GM15510 (cell line): Measurements from ENCODE around the gene RABEP2.
A peak's percentile ranks its signal among the peaks of the same experiment; 100 is the strongest.

ENCODE experiments used
- POLR2A ChIP-seq: IDR thresholded peaks from 3 replicates; pipeline ENCODE4 v1.6.1; 2011; ENCODE audit warnings: borderline replicate concordance; ENCODE audit not compliant: insufficient read length; ENCODE audit errors: extremely low read depth

Gene RABEP2

DNA sequence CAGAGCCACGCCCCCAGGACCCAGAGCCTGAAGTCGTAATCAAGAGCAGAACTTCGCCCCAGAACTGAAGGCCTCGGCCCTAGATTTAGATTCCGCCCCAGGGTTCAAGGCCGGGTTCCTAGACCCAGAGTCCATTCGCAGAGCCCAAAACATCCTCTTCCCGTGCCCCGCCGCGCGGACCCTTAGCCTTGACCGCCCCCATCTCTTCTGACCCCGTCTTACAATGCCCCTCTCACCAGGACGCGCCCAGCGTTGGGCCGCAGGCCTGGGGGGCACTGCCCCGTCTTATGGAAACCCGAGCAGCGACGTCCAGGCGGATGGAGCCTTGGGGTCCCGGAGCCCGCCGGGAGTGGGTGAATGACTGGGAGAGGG, 11.7 kb upstream of the RABEP2 start:
- TF ChIP-seq POLR2A, result no peak

DNA sequence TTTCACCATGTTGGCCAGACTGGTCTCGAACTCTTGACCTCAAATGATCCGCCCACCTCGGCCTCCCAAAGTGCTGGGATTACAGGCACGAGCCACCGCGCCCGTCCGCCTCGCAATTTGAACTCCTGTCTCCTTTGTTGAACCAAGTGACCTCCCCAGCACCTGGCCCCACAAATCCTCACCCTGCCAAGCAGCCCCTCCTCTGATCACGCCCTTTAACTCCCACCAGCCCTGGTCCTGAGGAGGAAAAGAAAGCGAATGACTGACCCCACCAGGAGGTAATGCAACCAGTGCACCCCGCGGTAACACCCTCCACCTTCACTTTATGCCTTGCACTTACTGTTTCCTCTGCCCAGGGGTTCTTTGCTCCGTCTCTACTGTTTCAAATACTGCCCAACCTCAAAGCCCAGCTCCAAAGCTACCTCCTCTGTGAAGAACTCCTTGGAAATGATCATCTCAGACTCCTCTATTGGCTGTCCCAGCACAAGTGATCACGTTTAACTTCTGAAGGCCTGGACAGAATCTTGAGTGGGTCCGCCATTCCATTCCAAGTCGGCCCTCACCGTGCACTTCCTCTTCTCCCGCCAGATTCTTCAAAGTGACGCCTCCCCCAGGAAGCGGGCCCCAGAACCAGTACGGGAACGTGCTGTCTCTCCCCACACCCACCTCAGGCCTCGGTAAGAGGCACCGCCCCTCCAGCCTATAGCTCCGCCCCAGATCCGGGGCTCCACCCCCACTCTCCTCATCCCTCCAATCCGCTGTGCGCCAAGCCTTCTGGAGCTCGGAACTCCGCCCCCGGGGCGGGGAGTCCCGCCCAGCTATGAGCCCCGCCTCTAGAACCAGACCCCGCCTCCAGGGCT, 11.1 kb upstream of the RABEP2 start:
- peak; percentile 9 for TF ChIP-seq POLR2A

DNA sequence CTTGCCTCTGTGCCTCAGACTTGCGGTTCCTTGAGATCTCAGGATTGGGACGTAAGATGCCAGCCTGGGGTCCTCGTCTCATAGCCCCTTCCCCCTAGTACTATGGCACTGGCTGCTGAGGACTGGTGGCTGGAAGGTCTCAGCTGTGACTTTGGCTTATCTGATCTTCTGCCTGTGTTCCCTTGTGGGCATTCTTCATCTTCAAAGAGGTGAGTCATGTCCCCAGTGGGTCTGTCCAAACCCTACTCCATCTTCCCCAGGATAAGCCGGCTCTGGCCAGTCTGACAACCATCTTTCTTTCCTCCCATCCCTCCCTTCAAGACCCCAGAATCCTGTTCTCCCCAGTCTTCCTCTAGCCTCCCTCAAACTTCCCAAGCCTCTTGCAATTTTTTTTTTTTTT, 10.3 kb upstream of the RABEP2 start:
- no peak for TF ChIP-seq POLR2A

DNA sequence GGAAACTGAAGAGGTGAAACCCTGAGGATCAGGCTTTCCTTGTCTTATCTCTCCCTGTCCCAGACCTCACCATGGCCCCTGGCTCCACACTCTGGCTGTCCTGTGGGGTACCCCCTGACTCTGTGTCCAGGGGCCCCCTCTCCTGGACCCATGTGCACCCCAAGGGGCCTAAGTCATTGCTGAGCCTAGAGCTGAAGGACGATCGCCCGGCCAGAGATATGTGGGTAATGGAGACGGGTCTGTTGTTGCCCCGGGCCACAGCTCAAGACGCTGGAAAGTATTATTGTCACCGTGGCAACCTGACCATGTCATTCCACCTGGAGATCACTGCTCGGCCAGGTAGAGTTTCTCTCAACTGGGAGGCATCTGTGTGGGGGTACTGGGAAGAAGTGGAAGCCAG, 8.1 kb upstream of the RABEP2 start:
- no peak for TF ChIP-seq POLR2A

DNA sequence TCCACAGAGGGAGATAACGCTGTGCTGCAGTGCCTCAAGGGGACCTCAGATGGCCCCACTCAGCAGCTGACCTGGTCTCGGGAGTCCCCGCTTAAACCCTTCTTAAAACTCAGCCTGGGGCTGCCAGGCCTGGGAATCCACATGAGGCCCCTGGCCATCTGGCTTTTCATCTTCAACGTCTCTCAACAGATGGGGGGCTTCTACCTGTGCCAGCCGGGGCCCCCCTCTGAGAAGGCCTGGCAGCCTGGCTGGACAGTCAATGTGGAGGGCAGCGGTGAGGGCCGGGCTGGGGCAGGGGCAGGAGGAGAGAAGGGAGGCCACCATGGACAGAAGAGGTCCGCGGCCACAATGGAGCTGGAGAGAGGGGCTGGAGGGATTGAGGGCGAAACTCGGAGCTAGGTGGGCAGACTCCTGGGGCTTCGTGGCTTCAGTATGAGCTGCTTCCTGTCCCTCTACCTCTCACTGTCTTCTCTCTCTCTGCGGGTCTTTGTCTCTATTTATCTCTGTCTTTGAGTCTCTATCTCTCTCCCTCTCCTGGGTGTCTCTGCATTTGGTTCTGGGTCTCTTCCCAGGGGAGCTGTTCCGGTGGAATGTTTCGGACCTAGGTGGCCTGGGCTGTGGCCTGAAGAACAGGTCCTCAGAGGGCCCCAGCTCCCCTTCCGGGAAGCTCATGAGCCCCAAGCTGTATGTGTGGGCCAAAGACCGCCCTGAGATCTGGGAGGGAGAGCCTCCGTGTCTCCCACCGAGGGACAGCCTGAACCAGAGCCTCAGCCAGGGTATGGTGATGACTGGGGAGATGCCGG, 7.5 kb upstream of the RABEP2 start:
- TF ChIP-seq POLR2A, result no peak

DNA sequence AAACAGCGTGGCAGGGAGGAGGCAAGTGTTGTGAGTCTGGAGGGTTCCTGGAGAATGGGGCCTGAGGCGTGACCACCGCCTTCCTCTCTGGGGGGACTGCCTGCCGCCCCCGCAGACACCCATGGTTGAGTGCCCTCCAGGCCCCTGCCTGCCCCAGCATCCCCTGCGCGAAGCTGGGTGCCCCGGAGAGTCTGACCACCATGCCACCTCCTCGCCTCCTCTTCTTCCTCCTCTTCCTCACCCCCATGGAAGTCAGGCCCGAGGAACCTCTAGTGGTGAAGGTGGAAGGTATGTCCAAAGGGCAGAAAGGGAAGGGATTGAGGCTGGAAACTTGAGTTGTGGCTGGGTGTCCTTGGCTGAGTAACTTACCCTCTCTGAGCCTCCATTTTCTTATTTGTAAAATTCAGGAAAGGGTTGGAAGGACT, 6.8 kb upstream of the RABEP2 start, which contains the start of gene CD19:
Gene CD19 (plus strand): TSS at position 171 of the 425 bp plus-strand sequence. CDS start 30 bp downstream, at position 201.
- TF ChIP-seq POLR2A, result peak; percentile 54

DNA sequence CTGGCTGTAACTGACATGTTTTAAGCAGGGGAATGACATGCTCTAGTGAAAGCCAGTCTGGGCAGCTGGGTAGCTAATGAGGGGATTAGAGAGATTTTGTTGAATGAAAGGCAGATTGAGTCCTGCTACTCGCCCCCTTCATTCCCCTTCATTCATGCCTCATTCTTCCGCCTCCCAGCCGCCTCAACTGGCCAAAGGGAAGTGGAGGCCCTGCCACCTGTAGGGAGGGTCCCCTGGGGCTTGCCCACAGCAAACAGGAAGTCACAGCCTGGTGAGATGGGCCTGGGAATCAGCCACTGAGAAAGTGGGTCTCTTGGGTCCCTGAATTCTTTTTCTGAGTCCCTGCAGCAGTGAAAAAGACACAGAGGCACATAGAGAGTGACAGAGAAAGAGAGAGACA, 5.6 kb upstream of the RABEP2 start:
- TF ChIP-seq POLR2A, result peak; percentile 26

DNA sequence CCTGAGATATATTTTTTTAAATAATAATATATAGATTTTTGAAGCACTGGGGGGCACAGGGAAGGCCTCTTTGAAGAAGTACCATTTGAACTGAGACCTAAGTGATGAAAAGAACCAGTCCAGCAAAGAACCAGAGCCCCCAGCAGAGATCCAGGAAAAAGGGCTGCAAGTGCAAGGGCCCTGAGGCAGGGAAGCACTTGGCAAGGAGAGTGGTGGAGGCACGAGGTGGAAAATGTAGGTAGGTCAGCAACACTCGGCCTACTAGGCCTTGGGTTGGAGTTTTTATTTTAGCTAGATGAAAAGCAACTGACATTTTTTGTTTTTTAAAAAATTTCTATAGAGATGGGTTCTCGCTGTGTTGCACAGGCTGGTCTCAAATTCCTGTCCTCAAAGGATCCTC, 5.2 kb upstream of the RABEP2 start:
- TF ChIP-seq POLR2A, result no peak

DNA sequence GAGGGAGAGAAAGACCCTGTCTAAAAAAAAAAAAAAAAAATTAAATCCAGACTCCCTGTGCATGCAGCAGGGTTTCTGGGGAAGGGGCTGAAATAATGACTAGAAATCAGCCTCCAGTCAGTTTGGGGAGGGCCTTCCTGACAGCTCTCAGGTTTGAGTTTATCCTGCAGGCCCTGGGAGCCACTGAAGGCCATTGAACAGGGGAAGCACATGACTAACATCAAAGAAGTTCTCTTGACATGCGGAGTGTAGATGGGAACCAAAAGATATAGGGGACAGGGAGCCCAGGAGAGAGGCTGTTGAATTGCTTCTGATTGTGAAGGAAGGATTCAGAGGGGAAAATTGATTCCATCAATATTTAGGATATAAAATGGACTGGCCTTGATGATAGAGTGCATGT, 2.8 kb upstream of the RABEP2 start:
- no peak for TF ChIP-seq POLR2A

DNA sequence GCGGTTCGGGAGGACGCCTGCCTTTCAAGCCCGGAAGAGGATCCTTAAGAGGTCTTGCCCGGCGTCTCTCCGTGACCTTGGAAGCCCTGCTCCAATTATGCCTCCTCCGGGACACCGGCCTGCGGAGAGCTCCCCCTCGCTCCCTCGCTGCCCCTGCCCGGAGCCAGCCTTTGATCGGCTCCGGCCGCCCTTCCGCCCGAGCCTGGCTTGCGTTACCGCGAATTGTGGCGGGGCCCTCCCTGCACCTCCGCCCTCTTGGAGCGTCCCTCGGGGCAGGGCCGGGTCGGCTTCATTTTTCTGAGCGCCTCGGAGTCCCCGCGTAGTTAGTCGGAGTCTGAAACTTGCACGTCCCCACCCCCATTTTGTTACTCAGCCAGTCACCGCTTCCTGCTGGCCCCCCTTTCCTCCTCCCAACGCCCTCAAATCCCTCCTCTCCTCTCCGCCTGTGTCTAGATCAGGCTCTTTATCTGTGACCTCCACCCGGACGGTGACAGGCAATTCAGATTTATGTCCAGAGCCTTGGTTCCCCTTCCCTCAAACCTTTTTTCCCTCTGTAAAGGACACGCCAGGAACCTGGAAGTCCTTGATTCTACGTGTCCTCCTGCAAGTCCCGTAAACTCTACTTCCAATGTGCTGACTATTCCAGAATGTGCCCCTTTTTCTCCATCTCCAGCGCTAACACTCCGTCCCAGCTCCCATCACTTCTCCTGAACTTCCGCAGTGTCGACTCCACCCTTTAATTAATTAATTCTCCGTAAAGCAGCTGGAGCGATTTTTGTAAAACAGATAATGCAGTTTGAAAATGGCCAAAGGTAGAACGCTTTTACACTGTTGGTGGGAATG, 569 bp upstream of the RABEP2 start:
- peak; percentile 63 for TF ChIP-seq POLR2A

DNA sequence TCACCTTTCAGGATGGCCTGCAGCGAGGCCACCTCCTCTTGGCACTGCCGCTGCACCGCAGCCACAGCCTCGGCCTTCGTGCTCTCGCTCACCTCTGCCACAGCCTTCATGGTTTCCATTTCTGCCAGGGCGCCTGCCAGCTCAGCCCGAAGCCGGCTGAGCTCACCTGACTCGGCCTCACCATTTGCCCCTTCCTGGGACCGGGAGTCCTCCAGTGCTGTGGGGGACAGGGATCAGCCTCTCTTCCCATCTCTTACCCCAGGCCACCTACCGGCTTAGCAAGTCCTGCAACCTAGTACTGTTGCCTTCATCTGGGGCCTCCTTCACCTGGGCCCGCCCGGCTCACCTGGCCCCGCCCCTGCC, 658 bp downstream of the RABEP2 start:
- TF ChIP-seq POLR2A, result no peak

DNA sequence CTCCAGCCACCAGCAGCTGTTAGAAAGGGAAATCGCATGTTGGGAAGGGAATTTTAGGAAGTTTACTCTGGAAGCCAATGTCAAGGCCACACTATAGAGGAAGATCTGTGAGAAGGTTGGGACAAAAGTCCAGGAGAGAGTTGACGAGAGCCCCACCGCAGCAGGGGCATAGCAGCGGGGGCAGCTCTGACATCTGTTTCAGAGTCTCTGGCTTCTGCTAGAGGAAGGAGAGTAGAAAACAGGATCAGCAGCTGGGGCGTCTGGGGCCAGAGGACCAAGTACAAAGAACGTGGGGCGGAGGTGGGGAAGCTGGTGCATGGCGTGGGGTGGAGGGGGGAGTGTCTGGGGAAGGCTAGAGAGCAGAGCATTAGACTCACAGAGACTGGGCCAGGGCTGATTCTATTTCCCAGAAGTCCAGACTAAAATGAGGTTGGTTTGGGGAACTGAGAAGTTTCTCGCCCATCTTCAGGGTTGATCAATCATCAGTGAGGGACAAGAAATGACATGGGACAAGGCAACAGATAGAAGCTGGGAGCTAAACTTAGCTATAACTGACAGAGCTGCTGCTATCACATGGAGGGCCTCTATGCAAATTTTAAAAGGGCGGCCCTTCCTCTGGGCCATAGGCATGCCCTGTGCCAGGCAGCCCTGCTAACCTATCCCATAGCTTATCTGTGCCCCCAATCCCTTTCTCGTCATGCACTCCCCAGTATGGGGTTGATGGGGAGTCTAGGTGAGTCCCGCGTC, 1.2 kb downstream of the RABEP2 start:
- TF ChIP-seq POLR2A, result peak; percentile 50

DNA sequence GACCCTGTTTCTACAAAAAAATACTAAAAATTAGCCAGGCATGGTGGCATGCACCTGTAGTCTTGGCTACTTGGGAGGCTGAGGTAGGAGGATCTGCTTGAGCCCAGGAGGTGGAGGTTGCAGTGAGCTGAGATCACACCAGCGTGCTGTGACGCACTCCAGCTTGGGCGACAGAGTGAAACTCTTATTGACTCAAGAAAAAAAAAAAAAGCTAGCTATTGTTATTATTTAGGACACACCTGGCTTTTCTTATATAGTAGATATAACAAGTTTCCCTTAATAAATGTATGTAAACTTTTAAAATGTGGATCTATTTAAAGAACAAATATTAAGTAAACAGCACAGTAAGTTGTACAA, 1.8 kb downstream of the RABEP2 start:
- no peak for TF ChIP-seq POLR2A

DNA sequence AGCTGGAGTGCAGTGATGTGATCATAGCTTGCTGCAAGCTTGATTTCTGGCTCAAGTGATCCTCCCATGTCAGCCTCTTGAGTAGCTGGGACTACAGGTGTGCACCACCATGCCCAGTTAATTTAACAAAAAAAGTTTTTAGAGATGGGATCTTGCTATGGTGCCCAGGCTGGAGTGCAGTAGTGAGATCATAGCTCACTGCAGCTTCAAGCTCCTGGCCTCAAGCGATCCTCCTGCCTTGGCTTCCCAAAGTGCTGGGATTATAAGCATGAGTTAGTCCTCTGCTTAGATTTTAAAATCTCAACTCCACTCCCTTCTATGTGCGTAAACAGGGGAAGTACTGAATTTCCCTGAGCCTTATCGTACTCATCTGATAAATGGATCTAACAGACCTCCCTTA, 6.3 kb downstream of the RABEP2 start:
- TF ChIP-seq POLR2A, result no peak
